HG03060 (cell line): ENCODE results near the gene RBPJ.
A peak's percentile ranks its signal among the peaks of the same experiment; 100 is the strongest.
"Not testable (repeated sequence)": the region's sequence is repeated elsewhere in the genome, so short reads cannot be mapped to it uniquely, and the experiment has no call there.

Experiments
- ATAC-seq: cut with Tn5 transposase; IDR thresholded peaks from one replicate; pipeline ENCODE4 v1.9.1; 2021; ENCODE audit warnings: low read depth, moderate number of reproducible peaks; ENCODE audit not compliant: unreplicated experiment

RBPJ gene

GRCh38 chr4:26368685-26369084 is 47.9 kb downstream of the RBPJ start:
- no peak for ATAC-seq

DNA sequence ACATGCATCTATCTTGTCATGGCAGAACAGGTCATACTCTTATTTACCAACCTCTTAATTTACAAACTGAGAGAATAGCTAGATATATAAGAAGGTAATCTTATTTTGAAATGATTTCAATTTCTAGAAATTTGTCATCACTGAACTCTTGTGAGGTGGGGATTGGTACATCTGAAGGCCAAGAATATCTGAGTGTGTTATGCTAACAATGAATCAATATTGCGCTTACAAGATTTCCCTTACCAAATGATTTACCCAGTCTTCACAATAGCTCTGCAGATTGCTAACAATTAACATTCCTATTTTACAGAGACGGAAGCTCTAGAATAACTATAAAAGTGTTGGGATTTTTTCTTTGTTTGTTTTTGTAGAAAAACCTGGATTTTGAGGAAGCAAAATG is 48.3 kb downstream of the RBPJ start:
- ATAC-seq: no peak

DNA sequence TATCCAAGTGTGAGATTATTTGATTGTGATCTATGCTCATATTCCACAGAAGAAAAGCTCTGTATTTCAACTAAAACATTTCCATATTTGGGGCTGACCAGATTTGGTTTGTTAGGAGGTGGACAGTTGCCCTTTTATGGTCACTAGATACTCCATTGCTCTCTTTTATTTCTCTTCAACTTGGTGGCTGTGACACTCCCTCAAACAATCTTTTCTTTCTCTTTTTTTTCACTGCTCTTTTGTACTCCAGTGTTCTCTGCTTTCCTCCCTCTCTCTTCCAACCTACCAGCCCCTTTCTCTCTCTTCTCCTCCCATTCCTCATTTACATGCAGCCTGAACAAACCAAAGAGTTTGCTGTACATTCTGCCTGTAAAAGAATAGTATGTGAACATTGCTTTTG is 48.8 kb downstream of the RBPJ start:
- no peak for ATAC-seq

DNA sequence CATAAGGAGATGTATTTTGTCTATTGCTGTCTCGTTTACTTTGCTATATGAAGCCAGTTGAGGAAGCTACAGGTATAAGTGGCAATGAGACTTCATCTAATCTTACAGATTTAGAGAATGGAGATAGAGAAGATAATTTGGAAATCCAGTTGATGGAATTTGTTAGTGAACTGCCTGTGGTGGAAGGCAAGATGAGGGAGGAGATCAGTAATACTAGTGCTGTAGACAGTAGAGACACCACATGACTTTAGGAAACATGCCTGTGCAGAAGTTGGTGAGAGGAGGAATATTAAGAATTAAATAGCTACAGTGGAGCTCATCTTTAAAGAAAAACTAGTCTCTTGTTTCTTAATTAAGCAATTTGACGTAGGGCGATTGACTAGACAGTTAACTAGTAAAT is 51.3 kb downstream of the RBPJ start:
- no peak for ATAC-seq

GRCh38 chr4:26372525-26373172 is 51.8 kb downstream of the RBPJ start:
- ATAC-seq: peak; percentile 87

GRCh38 chr4:26375551-26375950 is 54.7 kb downstream of the RBPJ start:
- ATAC-seq: no peak

DNA sequence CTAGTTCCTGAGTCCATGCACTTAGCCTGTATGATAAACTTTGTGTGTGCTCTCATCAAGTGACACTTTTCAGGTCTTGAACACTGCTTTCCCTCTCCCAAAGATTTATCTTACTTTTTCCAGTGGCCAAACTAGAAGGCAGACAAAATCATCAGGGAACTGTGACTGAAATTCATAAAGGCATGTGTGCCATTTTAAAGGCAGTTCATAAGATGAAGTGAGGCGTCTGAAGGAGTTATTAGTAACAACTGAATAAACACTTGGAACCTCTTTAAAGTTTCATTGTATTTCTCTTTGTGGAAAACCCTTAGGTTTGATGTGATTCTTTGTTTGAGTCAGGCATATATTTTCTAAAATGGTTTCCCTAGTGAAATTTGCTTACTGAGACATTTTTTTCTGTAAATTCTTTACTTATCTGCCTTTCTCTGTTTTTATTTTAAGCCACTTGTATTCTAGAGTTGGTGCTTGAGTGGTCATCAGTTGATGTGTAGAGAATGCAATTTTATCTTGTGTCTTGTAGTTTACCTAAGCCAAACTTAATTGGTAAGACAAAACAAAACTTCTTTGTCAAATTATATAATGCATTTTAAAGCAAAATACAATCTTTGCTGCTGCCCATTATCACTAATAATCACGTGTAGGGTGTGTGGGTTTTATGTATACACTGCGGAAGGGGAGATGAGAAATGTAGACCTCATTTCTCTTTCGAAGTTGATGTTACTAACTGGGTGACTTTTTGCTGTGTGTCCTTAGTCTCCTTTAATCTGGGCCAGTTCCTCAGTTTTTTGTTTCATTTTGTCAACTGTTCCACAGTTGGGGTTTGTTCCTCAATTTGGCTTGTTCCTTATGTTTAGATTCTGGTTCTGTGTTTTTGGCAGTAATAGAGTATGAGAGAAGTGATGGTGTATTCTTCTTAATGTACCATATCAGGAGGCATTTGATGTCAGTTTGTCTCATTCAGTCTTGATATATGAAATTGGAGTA is 56.8 kb downstream of the RBPJ start:
- ATAC-seq: no peak

DNA sequence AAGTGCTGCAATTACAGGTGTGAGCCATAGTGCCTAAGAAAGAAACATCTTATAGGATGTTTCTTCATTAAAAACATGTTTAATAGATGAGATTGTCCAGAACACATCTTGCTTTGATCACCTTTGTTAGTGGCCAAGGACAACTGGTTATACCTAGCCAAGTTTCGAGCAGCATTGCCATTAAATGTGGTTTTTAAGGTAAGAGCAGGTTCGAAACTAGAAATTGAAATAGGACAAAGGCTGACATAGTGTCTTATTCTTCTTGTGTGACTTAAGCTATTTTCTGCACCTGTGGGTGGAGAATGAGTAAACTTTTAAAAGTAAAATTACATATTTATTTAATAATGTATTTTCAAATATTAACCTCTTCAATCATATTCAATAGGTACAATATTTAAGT is 59.0 kb downstream of the RBPJ start:
- no peak for ATAC-seq

DNA sequence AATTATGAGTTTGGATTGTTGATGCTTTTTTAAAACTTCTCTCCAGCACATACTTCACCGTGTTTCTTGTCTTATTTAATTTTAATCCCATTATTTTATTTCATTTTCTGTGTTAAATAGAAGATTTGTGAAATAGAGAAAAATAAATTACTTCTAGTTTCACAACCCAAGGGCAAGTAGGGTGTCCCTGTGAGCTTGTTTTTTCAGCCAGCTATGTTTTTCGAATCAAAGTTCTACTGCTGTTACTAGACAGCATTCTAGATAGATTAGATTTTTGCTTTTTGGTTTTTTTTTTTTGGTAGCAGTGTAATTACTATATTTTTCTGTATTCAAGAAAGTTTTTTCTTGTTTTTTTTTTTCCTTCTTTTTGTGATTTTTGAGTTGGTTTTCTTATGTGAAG is 59.9 kb downstream of the RBPJ start:
- ATAC-seq: no peak

GRCh38 chr4:26384380-26385057 is 63.7 kb downstream of the RBPJ start:
- ATAC-seq: no peak

- no peak for ATAC-seq
These were observed 64.9 kb downstream of the RBPJ start for GRCh38 chr4:26385690-26386089.

DNA sequence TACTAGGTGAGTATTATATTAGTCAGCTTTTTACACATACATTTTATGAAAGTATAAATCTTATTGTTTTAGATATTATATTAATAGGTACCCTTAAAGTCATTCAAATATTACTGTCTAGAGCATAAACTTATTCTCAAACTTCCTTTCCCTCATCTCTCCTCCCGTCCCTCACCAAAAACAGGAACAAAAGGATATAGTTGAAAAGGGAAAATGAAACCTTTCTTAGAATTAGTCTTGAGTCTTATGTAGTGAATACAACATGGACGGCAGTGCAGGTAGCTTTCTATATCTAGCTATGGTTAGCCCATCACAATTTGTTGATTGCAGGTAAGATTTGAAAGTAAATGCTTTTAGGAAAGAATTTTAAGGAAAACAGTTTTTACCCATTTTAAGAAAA is 65.6 kb downstream of the RBPJ start:
- no peak for ATAC-seq

DNA sequence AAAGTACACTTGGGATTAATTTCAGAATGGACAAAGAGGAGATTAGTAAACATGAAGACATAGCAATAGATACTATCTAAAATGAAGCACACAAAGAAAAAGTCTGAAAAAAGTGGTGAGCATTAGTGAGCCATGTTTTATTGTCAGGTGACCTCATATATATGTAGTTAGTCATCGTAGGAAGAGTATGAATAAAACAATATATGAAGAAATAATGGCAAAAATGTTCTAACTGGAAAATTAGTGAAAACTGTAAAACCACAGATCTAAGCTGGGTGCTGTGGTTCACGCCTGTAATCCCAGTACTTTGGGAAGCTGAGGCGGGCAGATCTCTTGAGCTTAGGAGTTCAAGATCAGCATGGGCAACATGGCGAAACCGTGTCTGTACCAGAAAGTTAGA is 67.9 kb downstream of the RBPJ start:
- no peak for ATAC-seq

GRCh38 chr4:26397086-26397485 is 76.3 kb downstream of the RBPJ start:
- ATAC-seq: no peak

DNA sequence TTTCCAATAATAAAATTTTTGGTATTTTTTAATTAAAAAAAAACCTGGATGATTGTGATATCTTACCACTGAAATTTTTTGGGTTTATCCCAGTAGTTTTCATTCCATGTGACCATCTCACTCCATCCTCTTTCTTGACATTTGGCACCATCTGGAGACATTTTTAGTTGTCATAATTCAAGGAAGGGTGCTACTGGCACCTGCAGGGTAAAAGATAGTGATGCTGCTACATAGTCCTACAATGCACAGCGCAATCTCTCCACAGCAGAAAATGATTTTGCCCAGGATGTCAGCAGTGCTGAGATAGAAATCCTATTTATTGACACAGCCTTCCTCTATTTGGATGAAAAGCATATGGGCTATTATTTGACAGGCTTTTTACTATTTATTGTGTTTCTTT is 79.3 kb downstream of the RBPJ start:
- no peak for ATAC-seq

GRCh38 chr4:26402017-26402416 is 81.2 kb downstream of the RBPJ start:
- ATAC-seq: not testable (repeated sequence)

GRCh38 chr4:26402458-26402857 is 81.6 kb downstream of the RBPJ start:
- ATAC-seq: no peak

GRCh38 chr4:26404743-26405206 is 84.0 kb downstream of the RBPJ start:
- ATAC-seq: no peak

GRCh38 chr4:26406346-26406975 is 85.6 kb downstream of the RBPJ start:
- ATAC-seq: no peak

DNA sequence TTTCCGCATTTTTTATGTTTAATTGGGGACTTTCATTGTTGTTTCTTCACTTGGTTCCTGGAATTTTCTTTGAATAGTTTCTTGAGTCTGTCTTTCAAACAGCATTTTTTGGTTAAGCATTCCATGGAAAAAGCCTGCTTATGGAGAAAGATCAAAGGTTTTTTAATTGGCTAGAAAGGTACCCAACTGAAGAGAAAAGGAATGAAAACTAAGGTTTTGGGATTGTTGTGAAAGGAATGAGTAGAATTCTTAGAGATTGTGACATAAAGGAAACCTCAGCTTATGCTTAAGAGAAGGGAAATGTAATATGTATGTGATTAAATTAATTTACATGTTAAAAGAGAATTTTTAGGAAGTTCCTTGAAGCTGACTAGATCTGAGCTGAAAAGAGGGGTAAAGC is 86.7 kb downstream of the RBPJ start:
- no peak for ATAC-seq
